ENCODE data around the gene ARID2.

Gene ARID2, protein sequence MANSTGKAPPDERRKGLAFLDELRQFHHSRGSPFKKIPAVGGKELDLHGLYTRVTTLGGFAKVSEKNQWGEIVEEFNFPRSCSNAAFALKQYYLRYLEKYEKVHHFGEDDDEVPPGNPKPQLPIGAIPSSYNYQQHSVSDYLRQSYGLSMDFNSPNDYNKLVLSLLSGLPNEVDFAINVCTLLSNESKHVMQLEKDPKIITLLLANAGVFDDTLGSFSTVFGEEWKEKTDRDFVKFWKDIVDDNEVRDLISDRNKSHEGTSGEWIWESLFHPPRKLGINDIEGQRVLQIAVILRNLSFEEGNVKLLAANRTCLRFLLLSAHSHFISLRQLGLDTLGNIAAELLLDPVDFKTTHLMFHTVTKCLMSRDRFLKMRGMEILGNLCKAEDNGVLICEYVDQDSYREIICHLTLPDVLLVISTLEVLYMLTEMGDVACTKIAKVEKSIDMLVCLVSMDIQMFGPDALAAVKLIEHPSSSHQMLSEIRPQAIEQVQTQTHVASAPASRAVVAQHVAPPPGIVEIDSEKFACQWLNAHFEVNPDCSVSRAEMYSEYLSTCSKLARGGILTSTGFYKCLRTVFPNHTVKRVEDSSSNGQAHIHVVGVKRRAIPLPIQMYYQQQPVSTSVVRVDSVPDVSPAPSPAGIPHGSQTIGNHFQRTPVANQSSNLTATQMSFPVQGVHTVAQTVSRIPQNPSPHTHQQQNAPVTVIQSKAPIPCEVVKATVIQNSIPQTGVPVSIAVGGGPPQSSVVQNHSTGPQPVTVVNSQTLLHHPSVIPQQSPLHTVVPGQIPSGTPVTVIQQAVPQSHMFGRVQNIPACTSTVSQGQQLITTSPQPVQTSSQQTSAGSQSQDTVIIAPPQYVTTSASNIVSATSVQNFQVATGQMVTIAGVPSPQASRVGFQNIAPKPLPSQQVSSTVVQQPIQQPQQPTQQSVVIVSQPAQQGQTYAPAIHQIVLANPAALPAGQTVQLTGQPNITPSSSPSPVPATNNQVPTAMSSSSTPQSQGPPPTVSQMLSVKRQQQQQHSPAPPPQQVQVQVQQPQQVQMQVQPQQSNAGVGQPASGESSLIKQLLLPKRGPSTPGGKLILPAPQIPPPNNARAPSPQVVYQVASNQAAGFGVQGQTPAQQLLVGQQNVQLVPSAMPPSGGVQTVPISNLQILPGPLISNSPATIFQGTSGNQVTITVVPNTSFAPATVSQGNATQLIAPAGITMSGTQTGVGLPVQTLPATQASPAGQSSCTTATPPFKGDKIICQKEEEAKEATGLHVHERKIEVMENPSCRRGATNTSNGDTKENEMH (N-terminal part only)
- total RNA-seq = 72.6 to 141 (median 110) reads per million in 3 experiments

DNA sequence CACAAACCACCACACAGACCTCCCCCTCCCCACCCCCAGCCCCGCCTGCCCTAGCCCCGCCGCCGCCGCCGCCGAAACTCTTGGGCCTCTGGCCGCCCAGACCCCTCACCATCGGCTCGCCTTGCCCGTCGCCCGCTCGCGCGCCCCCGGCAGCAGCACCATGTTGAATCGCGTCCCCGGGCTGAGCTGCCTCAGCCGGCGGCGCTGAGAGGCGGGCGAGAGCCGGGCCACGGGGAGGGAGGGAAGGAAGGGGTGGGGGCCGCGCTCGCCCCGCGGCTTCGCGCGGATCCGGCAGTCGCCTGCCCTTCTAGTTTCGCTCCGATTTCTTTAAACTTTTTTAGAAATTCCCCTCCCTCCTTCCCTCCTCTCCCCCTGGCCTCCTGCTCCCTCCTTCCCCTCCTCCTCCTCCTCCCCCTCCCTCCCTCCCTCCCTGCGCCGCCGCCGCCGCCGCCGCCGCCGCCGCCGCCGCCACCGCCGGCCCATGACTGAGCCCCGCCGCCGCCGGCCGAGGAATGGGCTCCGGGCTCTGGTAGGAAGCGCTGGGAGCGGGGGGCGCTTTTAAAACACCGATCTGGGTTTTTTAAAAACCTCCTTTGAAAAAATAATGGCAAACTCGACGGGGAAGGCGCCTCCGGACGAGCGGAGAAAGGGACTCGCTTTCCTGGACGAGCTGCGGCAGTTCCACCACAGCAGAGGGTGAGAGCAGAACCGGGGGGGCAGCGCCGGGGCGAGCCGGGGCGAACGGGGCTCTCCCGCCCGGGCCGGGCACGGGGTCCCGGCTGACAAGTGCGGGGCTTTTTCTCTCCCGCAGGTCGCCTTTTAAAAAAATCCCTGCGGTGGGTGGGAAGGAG lies at the start of gene ARID2:
TSS of gene ARID2 (plus strand) at position 474 of the 851 bp plus-strand sequence. CDS start at position 605, 131 bp downstream.
- peak; percentile 69 for DNase-seq

DNA sequence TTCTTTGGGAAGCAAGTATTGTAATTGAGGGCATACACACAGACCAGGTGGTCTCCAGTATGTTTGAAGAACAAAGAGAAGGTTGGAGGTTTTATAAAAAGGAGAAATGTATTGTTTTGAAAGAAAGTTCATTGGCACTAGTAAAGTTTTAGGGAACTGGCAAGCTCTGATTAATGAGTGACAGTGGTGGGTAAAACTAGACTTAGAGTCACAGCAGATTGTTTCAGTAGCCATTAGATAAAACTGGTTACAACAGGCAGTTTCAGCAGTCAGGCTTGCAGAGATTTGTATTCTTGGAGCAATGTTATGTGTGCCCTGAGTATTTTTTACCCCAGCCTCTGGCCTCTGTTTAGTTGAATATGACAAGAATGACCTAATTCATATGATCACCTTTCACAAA lies 49.1 kb upstream of the ARID2 start:
- no peak for DNase-seq

DNA sequence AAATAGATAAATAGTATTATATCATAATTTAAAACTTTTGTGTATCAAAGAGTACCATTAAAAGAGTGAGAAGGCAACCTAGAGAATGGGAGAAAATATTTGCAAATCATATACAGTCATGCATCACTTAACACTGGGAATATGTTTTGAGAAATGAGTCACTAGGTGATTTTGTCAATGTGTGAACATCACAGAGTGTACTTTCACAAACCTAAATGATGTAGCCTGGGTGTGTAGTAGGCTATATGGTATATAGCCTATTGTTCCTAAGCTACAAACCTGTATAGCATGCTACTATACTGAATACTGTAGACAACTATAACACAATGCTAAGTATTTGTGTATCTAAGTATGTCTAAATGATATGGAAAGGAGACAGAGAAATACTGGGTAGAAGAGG lies 48.0 kb upstream of the ARID2 start:
- DNase-seq = no peak

DNA sequence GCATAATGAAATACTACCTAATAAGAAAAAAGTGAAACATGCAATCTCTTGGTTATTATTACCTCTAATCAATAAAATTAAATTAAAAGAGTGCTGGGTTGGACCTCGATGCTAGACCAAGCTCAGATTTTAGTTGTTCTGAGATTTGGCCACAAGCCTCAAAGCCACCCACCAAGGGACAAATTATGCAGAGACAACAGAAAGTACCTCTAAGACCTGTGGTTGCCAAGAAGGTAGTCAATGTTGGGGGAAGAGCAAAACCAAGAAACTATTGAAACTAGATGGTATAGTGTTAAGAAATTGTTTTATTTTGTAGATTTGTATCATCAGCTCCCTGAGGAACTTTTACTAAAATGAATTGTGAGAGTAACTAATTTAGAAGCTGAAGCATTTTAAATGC lies 43.8 kb upstream of the ARID2 start:
- no peak for DNase-seq

DNA sequence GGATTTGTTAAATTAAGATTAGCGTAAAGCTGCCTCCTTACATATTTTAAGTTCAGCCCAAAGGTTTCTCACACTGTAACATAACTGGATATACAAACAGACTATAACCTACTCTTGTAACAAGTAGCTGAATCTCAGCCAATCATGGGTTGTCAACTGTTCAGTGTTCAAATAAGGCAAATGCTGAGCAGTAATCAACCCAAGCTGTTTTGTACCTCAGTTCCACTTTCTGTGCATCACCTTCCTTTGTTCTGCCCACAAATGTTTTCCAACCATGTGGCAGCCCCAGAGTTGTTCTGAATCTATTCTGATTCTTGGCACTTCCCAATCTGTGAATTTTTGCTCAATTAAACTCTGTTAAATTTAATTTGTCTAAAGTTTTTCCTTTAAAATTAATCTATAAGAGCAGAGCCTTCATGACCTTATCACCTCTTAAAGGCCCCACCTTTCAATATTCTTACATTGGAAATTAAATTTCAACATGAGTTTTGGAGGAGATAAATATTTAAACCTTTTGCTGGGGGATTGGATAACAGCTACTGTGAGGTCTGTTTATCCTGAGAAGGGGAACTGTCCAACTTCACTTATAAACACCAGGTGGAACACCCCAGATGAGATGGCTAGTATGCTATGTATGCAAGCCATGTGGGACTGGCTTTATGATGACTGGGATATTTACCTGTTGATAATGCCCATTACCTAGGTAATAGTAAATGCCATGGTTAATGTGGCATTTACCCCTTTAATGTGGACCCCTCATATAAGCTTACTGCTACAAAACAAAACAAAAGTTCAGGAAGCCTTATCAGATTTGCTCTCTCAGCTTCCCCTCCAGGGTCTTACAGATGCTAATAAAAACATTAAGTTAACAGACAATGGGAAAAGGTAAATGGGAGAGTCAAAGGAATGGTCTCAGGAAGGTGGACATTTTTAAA lies 42.2 kb upstream of the ARID2 start:
- no peak for DNase-seq

DNA sequence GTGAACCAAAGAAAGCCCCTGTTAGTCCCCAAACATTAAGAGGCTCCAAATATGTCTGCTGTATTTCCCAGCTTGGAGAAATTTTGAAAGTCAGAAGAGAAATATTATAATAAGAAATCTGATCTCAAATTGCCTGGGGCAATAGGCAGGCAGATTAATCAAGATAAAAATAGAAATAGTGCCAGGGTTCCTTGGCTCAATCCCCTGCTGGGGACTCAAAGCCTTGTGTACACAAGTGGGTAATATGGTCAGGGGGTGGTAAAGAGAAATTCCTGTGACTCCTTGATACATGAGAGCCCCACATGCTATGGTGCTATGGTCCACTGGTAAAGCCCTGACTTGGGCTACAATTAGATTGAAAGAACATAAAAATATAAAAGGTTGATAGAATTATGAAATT lies 41.3 kb upstream of the ARID2 start:
- DNase-seq = no peak

DNA sequence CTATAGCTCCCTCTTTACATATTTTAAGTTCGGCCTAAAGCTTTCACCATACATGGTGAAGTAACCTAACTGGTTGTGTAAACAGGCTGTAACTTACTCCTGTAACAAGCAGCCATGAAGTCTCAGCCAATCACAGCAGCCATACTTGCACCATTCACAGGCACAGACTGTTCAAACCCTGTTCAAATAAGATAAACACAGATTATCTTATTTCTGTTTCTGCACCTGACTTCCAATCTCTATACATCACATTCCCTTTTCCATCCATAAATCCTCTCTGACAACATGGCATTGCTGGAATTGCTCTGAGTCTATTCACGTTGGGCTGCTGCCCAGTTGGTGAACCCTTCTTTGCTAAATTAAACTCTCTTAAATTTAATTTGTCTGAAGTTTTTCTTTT lies 34.5 kb upstream of the ARID2 start:
- DNase-seq = no peak

DNA sequence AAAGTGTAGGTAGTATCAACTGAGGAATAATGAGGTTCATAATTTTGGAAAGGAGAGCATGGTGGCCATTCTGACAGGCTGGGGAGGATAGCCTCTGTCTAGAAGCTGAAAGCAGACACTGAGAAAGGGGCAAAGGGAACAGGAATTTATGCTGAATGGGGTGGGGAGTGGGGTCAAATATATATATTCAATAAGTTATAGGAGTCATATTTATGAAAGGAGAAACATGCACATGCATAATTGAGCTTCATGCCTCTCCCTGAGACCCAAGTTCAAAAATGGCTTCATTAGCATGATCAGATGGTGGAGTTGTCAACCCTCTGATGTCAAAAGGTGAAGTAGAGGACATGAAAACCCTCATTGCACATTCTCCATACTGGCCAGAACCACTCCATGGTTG lies 33.9 kb upstream of the ARID2 start:
- DNase-seq = no peak

DNA sequence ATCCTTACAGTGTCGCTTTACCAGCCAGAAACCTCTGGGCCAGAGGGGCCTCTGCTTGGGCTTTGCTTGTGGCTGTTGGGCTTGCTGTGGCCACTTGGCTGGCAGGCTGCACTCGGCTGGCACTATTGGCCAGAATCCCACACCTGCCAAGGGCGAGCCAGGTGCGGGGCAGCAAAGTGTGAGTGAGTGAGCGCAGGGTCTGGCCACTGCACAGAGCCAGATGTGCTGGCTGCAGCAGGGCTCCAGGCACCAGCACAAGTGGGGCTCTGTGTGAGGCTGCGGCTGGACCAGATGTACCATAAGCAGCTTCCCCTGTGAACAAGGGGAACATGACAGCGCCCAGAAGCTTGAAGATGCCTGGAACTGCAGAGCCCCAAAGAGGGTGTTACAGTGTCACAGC lies 33.5 kb upstream of the ARID2 start:
- DNase-seq = no peak

DNA sequence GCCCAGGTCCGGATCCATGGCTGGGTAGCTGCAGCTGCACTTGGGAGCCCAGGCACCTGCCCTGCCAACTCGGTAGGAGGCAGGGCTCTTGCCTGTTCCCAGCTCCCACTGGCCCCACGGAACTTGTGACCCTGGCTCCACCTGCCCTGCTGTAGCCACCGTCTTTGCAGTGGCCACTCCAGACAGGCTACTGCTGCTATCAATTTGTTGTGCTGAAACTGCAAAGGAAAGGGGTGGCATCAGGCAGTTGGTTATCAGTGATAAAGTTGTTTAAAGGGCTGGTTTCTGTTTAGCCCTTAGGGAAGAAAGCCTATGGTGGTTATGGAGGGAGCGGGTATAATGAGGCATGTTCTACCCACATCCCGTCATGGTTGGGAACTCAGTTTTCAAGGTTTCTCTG lies 32.1 kb upstream of the ARID2 start:
- DNase-seq = no peak

DNA sequence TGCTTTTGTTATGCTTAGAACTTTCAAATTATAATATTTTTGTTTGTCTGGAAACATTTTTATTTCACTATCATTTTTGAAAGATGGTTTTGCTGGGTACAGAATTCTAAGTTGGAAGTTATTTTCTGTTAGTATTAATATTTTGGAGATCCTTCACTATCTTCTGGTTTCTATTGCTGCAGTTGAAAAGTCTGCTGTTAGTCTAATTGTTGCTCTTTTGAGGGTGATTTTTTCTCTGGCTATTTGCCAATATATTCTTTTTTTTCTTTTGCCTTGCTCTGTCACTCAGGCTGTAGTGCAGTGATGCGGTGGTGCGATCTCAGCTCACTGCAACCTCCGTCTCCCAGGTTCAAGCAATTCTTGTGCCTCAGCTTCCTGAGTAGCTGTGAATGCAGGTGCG lies 28.2 kb upstream of the ARID2 start:
- DNase-seq = no peak

DNA sequence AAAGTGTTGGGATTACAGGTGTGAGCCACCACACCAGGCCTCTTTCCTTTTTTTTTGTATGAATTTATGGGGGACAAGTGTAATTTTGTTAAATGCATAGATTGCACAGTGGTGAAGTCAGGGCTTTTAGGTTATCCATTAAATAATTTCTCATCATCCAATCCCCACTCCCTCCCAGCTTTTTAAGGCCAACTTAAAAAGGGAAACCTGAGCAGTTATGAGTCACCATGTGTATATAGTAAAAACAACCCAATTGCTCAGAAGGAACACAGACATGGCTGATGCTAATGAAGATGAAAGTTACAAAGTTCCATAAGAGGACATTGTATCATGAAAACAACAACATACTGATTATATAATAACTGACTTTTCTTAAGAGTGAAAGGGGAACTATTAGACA lies 25.6 kb upstream of the ARID2 start:
- no peak for DNase-seq

DNA sequence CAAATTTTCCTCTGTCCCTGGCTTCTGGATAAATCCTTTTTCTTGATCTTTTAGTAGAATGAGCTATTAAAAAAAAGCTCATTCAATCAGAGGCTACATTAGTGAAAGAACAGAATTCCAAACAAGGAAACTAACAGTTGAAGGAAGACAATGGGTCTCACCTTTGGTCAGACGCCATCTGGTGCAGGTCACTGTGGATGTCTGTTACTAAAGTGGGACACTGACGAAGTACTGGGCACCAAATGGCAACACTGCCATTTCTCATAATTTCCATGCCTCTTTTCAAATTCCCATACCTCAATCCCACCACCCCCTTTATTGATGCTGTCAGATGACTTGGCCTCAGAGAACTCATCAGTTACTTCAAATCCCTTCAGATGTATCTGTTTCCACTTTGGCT lies 24.5 kb upstream of the ARID2 start:
- no peak for DNase-seq

DNA sequence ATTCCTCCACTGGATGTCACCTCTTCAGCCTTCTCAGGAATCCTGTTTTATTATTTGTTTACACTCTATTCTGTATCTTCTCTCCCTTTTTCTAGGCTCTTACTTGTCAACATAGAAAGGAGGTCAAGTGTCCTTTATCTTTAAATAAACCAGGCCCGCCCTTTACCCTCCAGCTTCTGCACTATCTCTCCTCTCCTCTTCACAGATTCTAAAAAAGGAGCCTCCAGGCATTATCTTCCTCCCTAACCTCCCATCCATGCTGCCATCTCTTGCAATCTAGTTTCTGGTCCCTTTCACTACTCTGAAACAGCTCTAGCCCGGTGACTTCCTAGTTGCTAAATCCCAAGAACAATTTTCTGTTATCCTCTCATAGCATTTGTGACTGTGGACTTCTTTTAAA lies 24.1 kb upstream of the ARID2 start:
- DNase-seq = no peak

DNA sequence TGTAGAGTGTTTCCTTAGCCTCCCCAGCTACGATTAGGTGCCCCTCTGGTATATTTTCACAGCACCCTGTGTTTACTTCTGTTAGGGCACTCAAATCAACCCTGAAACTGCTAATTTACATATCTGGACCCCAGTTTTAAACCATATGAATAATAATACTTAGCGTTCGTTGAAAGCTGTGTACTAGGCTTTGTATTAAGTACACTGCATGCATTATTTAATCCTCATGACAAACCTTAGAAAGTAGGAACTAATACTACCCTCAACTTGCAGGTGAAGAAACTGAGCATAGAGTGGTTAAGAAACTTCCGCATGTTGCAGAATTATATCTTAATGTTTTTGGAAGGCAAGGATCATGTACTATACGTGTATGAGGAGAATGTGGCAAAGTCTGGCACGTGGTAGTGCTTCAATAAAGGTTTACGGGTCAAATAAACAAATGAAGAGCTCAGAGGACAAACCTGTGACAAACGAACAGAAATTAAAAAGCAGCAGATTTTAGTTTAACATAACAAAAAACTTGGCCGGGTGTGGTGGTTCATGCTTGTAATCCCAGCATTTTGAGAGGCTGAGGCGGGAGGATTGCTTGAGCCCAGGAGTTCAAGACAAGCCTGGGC lies 22.2 kb upstream of the ARID2 start:
- no peak for DNase-seq

DNA sequence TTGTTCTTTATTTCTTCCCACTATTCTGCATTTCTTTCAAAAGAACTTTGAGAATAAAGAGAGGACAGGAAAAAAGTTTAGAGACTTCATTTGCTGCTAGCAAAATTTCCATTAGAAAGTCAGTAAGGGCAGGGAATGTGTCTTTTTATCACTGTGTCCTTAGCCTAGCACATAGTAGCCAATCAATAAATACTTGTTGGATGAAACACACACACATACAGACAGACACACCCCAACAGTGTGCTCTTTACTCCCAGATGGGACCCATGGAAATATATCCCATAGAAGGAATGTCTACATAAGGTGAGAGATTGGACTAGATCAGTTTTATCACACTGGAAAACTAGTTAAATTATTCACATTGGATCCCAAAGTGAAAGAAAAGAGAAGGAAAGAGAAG lies 21.1 kb upstream of the ARID2 start:
- DNase-seq = no peak

DNA sequence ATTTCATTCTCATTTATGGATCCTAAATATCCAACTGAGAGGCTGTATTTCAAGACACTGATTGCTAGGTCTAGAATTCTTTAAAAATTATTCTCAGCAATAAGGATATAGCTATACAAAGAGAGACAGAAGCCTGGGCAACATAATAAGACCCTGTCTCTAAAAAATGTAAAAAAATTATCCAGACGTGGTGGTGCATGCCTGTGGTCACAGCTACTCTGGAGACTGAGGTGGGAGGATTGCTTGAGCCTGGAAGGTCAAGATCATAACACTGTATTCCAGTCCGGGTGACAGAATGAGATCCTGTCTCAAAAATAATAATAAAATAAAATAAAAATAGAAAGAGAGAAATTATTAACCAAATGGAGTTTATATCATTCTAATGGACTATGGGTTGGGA lies 20.6 kb upstream of the ARID2 start:
- no peak for DNase-seq

DNA sequence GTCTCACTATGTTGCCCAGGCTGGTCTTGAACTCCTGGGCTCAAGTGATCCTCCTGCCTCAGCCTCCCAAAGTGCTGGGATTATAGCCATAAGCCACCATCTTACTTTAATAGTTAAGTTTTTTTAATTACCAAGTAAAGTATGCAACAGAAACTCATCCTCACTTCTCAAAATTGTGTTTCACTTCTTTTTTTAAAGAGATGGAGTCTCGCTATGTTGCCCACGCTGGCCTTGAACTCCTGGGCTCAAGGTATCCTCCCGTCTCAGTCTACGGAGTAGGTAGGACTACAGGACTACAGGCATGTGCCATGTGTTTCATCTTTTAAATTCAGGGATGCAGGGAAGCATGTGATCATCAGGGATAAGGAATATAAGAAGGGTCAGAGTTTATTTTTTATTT lies 17.2 kb upstream of the ARID2 start:
- no peak for DNase-seq

DNA sequence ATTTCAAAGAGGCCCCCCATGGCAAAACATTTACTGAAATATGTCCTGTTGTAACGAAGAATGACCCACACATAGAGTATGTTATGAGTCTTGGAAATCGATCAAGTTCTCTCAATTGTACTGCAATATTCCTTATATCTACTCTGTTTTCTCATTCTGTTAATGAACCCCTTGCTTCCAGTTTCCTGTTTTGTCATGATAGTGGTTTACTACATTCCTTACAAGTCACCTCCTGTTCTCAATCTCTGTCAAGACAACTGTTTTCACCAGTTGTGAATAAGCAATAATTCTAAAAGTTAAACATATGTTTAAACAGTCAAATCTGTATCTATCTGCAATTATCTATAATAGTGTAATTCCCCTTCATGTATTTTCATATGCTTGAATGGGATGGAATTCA lies 16.4 kb upstream of the ARID2 start:
- DNase-seq = no peak

DNA sequence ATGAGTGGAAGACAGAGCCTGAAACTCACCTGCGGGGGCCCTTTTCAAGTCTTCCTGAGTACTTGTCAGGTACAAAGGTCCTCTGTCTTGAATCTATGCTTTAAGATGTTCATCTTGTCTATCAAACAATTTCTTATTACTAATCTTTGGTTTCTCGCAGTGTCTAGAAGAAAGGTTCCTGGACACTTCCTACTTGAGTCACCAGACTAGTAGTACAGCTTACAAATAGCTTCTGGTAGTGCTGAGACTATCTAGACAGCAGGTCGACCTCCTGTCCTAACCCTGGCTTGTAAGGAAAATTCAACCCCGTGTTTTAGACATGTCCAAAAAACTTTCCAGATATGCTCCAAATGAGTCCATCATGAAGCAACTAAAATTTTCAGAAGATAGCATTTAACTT lies 11.2 kb upstream of the ARID2 start:
- DNase-seq = no peak

DNA sequence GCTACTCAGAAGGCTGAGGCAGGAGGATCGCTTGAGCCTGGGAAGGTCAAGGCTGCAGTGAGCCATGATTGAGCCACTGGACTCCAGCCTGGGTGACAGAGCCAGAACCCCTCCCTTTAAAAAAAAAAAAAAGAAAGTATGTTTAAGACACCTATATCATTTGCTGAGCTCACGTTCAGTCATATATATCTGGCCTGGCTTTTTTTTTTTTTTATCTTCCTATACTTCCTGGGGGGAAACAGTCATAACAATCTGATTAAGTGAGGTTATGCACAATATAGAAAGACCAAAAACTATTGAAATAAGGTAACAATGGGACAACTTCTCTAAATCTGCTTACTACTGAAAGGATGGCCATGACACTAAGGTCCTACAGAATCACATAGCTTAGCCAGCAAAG lies 9.4 kb upstream of the ARID2 start:
- no peak for DNase-seq

Measured in central memory CD4-positive, alpha-beta T cell (primary cell).